T-helper 1 cell treated with Interleukin-12 subunit alpha and Interleukin-12 subunit beta and Interleukin-4 antibody, amounts not matched to agents 30 ng/mL and 1 ng/mL, for 36 hours (primary cell): ENCODE measurements around the gene SLC39A11. TPM values are rescaled to one million over a fixed set of nuclear protein-coding genes. Genes with fewer than 3 reads are reported as not detected.
"Not testable (repeated sequence)": the region's sequence is repeated elsewhere in the genome, so short reads cannot be mapped to it uniquely, and the experiment has no call there.

Experiments used
- intact Hi-C: fragments of 100-400 bp; cut with micrococcal nuclease; formaldehyde crosslinking; loops from one replicate; pipeline ENCODE4 v1.15.1; 2024
- total RNA-seq: library from RNA; stranded (reverse); gene quantifications from 2 replicates; pipeline ENCODE4 v1.2.3, GENCODE V29; 2022

SLC39A11 gene
- total RNA-seq, 1 donor from 2014 or later: 27.9 TPM

GRCh38 chr17:72924196-72924595, 168.3 kb downstream of the SLC39A11 start:
- intact Hi-C loops: no loop called here

GRCh38 chr17:72922219-72922618, 170.3 kb downstream of the SLC39A11 start:
- intact Hi-C loops: no loop called here

GRCh38 chr17:72921347-72922054, 171.0 kb downstream of the SLC39A11 start:
- intact Hi-C loops: no loop called here

- intact Hi-C loops: no loop called here
These were observed 172.0 kb downstream of the SLC39A11 start for GRCh38 chr17:72920513-72920912.

- intact Hi-C loops: no loop called here
These were observed 175.5 kb downstream of the SLC39A11 start for GRCh38 chr17:72916991-72917390.

- intact Hi-C loops: no loop called here
These were observed 176.8 kb downstream of the SLC39A11 start for GRCh38 chr17:72915625-72916081.

DNA sequence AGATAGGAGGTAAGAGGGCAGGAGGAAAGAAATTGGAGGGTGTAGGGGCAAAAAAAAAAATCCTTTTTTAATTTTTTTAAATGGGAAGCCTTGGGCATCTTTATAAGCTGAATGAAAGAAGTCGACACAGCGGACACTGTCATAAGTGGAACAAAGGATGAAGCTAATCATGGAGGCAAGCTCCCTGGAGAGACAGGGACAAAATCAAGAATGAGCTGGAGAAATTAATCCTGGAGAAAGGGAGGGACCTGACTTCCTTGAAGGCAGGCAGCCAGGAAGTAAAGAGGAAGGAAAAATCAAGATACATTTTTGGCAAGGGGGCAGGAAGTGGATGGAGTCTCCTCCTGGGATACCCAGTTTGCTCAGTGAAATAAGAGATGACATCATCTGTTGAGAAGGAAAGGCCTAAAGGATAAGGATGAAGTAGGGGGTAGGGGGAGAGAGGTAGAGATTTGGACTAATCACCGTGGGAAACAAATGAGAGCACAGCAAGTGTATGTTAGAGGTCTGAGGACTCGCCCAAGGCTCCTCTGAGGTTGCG, 179.3 kb downstream of the SLC39A11 start:
- intact Hi-C loops: no loop called here

DNA sequence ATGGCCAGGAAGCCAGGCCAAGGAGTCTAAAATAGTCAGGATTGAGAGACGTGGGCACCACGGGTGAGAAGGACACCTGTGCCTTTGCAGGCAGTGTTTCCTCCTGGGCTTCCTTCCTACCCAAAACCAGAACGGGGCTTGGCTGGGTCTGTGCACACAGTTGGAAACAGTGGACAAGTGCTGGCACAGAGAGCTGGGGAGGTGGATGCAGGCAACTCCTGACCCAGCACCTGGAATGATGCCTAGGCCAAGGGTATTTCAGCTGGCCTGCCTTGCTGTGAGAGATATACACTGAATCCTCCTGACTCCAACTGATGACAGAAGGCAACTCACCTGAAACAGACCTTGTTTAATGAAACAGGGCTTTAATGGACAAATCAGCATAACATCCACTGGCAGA, 186.2 kb downstream of the SLC39A11 start:
- intact Hi-C loops: no loop called here

- intact Hi-C loops: no loop called here
These were observed 189.0 kb downstream of the SLC39A11 start for GRCh38 chr17:72903522-72903921.

DNA sequence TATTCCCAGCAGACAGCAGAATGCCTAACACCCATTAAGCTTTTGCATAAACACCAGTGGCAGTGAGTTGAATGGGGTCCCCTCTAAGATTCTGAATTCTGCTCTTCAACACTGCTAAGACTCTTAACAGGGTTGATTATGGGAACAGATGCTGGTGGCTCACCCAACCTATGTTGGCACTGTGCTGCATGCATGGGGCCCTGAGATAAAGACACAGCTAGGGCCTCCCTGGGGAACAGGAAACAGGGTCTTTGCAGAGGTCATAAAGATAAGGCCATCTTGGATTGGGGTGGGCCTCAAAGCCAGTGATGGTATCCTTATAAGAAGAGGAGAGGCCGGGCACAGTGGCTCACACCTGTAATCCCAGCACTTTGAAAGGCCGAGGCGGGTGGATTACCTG, 190.8 kb downstream of the SLC39A11 start:
- intact Hi-C loops: no loop called here

GRCh38 chr17:72901083-72901482, 191.4 kb downstream of the SLC39A11 start:
- intact Hi-C loops: no loop called here

DNA sequence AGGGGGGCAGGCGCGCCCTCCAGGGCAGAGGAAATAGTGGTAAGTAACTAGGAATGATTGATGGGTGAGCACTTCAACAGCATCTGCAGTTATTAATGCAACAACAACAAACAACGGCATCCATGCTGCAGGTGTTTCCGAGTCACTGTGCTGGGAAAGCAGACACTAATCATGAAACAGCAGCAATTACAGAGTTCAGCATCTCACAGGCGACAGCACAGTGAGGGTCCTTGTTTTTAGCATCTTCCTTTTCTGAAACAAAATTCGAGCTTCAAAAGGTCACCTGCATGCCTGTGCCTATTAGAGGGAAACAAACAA, 191.9 kb downstream of the SLC39A11 start:
- intact Hi-C loops: no loop called here

DNA sequence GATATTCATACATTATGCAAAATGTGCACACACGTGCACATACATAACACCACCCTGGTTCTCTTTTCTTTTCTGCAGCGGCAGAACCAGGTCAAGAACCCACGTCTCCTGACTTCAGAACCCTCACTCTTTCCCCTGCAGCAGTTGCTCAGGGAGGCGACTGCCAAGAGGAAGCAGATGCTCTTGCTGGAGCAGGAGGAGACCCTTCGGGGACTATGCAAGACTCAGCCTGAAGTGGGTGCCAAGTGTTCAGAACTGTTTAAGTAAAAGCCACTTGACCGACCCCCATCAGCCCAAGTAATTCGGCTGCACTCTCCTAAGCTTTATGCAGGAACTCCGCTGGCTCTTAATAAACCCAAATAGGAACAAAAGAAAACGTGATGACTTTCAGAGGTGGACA, 193.8 kb downstream of the SLC39A11 start:
- intact Hi-C loops: no loop called here

DNA sequence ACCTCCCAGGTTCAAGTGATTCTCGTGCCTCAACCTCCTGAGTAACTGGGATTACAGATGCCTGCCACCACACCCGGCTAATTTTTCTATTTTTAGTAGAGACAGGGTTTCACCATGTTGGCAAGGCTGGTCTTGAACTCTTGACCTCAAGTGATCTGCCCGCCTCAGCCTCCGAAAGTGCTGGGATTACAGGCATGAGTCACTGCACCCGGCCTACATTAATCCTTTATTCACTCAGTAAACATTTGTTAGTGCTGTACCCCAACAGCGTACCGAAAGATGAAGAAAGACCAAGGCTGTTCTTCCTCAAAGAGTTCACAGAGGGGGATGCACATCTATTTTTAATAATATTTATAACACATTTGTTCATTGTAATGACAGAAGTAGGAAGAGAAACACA, 196.2 kb downstream of the SLC39A11 start:
- intact Hi-C loops: not testable (repeated sequence)

DNA sequence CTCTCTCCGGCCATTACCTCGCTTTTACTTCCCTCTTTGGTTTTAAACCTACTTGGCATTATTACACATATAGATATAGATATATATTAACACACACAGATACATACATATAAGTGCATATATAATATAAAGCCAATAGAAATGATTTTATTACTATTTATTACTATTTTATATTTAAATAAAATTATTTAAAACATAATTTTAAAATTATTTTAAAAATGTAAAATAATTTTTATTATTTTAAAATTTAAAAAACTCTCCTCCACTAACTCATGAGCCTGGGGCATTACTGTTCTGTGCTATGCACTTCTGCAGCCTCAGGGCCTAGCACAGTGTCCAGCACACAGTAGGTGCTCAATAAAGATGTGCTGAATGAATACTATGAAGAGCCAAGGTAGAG, 200.9 kb downstream of the SLC39A11 start:
- intact Hi-C loops: no loop called here

DNA sequence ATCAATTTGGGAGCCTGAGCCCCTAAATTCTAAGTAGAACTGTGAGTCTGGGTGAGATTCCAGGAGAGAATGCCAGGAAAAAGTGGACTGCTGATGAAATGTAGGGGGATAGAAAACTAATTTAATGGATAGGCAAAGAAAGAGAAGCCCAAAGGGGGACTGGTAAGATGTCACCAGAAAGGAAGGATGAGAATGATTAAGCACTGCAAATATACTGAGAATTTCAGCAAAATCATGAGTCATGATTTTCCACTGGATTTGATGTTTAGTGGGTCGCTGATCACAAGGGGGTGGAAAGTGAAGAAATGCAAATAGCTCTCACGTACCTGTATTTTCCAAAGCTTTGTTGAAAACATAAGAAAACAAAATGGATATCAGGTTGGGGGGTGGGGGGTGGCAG, 201.8 kb downstream of the SLC39A11 start:
- intact Hi-C loops: no loop called here

DNA sequence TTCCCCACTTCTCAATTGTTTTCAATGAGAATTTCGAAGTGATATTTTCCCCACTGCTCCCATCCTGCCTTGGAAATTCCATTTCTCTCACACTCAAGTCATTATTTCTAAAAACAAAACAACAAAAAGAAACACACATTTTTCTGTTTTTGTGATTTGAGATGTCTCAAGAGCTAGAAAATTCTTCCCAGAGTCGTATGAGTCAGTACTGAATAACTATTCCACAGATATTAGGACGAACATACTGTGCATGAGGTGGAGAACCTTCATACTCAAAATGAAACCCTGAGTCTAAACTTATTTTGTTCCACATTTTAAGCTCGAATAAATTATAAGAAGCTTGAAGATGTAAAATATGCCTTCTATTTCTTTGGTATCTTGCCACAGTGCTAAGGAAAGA, 204.6 kb downstream of the SLC39A11 start:
- intact Hi-C loops: no loop called here

DNA sequence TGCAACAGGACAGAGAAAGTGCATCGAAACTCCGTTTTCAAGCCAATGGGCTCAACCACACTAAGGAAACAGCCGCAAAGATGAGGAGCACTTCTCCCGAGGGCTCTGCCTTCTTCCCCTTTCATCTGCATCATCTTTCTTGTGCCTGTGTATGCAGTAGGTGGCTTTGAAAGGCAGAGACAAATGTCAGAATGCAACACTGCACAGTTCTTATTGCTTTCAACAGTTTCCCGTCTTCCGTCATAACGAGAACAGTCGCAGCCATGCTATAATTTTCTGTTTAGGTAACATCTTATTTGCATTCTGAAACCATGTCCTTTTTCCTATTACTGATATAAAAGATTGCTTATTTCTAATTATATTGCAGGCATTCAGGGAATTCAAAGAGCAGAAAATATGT, 205.2 kb downstream of the SLC39A11 start:
- intact Hi-C loops: no loop called here

DNA sequence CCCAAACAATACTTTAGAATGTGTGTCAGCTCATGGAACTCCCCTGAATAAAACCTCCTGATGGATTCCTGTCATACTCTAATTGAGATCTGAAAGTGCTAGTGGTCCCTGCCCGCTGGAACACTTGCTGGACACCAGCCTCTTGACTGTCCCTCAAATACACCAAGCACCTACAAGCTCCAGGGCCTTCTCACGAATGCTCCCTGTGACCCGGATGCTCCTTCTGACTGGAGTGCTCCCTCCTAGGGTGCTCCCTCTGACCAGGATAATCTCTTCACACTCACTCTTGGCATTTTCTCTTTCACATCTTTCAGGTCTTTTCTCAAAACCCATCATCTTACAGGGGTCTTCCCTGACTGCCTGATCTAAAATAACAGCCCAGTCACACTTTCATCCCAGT, 205.9 kb downstream of the SLC39A11 start:
- intact Hi-C loops: no loop called here

- intact Hi-C loops: no loop called here
These were observed 208.4 kb downstream of the SLC39A11 start for GRCh38 chr17:72884066-72884465.

DNA sequence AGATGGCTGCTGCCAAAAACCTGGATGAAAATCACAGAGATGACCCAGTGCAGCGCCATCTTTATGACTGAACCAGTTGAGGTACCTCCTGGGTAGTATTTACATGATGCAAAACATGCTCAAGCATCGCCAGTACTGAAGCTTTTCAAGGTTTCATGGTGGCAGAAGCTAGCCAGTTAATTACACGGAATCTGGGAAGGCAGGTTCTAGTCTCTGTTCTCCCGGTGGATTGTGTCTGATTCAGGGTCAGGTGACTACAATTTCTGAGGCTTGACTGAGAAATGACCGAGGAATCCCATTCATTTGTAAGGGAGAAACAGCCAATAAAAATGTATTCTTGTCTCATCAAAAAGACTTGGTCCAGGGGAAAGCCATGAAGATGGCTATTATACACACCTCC, 209.1 kb downstream of the SLC39A11 start:
- intact Hi-C loops: no loop called here

GRCh38 chr17:72882426-72882825, 210.1 kb downstream of the SLC39A11 start:
- intact Hi-C loops: no loop called here

GRCh38 chr17:72879877-72880276, 212.6 kb downstream of the SLC39A11 start:
- intact Hi-C loops: no loop called here
